ENCODE results near the gene TNFSF12.

DNA sequence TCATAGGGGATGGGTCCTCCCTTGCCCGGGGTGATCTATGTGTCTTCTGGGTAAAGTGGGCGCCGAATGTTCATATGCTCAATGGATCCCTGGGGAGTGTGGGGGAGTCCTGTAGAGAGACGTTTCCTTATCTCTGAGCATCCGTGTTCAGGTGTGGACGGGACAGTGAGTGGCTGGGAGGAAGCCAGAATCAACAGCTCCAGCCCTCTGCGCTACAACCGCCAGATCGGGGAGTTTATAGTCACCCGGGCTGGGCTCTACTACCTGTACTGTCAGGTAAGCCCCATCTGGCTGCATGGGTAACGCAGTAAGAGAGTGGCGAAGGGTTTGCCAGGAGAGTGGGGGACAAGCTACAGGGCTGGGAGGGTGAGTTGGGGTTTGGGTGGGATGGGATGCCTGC lies 7.8 kb downstream of the TNFSF12 start:
- TF ChIP-seq POLR2A (IDR thresholded peaks at IDR 0.05; ENCODE audit: low read depth, low read length) (no peak), POLR2AphosphoS5 (IDR thresholded peaks at IDR 0.05; ENCODE audit: low read depth, low read length) (no peak)

All from GM12892 (cell line).